ENCODE results near the gene ARSD. TPM values are rescaled to one million over a fixed set of nuclear protein-coding genes. Genes with fewer than 3 reads are reported as not detected.

The ARSD gene
- total RNA-seq, 1 experiment from 2014 or later: 10.3 TPM

DNA sequence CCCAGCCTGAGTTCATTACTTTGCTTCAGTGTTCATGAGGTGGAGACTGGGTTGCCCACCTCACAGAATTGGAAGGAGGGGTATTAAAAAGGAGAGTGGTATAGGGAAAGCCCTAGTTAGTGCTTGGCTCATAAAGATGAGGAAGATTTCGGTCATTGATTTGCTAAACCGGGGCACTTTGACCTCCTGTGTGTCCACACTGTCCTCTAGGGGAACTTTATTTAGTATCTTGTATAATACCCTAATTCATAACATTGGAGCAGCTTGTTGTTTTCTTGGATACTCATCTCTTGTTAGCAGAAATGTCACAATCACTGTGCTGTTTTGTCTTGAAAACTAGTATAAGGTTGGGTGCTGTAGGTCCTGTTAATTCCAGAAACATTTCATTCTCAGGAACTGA, 50.6 kb downstream of the ARSD start:
- peaks cover 4 to 10% of the 10 kb centered on the region in 2 experiments; a peak in 2 of 5 replicates for H3K9me3 Mint-ChIP-seq
- H3K23ac ChIP-seq (ENCODE audit: insufficient read length, low read depth, low read length): no peak overlapping the region
- H3K23me2 ChIP-seq (ENCODE audit: insufficient read length, low read depth, low read length, poor library complexity, severe bottlenecking): no peaks in the 10 kb centered on the region
- H3K27ac ChIP-seq (ENCODE audit: insufficient read length, low read depth, low read length): no peak overlapping the region
- no peaks in the 10 kb centered on the region for H3K9me3 ChIP-seq (ENCODE audit: control insufficient read depth, low read depth, low read length)
- H3K56ac ChIP-seq (ENCODE audit: insufficient read length, low read depth, low read length): no peak overlapping the region
- H4K8ac ChIP-seq (replicated peaks; ENCODE audit: insufficient read length, low read depth, low read length): no peak overlapping the region
- H3K79me2 ChIP-seq (ENCODE audit: insufficient read depth, low read length): no peaks in the 10 kb centered on the region
- peaks cover 2 to 4% of the 10 kb centered on the region in 2 experiments; a peak in 2 of 4 replicates for H3K4me1 Mint-ChIP-seq
- DNase-seq: no peak
- no peak overlapping the region for H4K5ac ChIP-seq (ENCODE audit: insufficient read length, low read depth, low read length)
- H2BK20ac ChIP-seq (ENCODE audit: low read depth, low read length, poor library complexity, severe bottlenecking): no peak overlapping the region
- H3K36me3 Mint-ChIP-seq (ENCODE audit: insufficient read depth in 1 of 3, low read depth in 3 of 3): peaks cover 37 to 67% (median 57%) of the 10 kb centered on the region in 3 experiments
- no peak overlapping the region for H3K18ac ChIP-seq (ENCODE audit: insufficient read length, low read depth, low read length)
- H2BK5ac ChIP-seq (ENCODE audit: insufficient read length, low read length): no peak overlapping the region
- no peak overlapping the region for H3K4me3 Mint-ChIP-seq
- H3T11ph ChIP-seq (ENCODE audit: low read length): no peak overlapping the region
- no peak overlapping the region for H3K9ac ChIP-seq (ENCODE audit: extremely low read depth, insufficient read length, low read length)
- no peaks in the 10 kb centered on the region for H3K27me3 ChIP-seq (ENCODE audit: insufficient read depth, low read length)
- no peak overlapping the region for H2AFZ ChIP-seq (ENCODE audit: low read length)
- H3K4ac ChIP-seq (ENCODE audit: low read depth, low read length): no peak overlapping the region
- no peak overlapping the region for H3K4me2 ChIP-seq (ENCODE audit: insufficient read depth, insufficient read length, low read length)
- H3K27ac Mint-ChIP-seq: no peak overlapping the region; a peak in 1 of 7 replicates
- H4K91ac ChIP-seq (ENCODE audit: insufficient read length, low read depth, low read length): no peak overlapping the region
- H2BK12ac ChIP-seq (ENCODE audit: insufficient read length, low read depth, low read length): no peak overlapping the region
- no peaks in the 10 kb centered on the region for H4K20me1 ChIP-seq (ENCODE audit: control insufficient read depth, insufficient read depth, insufficient read length)
- H2BK15ac ChIP-seq (ENCODE audit: low read depth, low read length): no peak overlapping the region
- TF ChIP-seq, protein P1, sequence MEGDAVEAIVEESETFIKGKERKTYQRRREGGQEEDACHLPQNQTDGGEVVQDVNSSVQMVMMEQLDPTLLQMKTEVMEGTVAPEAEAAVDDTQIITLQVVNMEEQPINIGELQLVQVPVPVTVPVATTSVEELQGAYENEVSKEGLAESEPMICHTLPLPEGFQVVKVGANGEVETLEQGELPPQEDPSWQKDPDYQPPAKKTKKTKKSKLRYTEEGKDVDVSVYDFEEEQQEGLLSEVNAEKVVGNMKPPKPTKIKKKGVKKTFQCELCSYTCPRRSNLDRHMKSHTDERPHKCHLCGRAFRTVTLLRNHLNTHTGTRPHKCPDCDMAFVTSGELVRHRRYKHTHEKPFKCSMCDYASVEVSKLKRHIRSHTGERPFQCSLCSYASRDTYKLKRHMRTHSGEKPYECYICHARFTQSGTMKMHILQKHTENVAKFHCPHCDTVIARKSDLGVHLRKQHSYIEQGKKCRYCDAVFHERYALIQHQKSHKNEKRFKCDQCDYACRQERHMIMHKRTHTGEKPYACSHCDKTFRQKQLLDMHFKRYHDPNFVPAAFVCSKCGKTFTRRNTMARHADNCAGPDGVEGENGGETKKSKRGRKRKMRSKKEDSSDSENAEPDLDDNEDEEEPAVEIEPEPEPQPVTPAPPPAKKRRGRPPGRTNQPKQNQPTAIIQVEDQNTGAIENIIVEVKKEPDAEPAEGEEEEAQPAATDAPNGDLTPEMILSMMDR (conservative IDR thresholded peaks at IDR 0.05): no peak
- no peaks in the 10 kb centered on the region for H3K4me1 ChIP-seq (ENCODE audit: insufficient read depth, low read length)
- no peak overlapping the region for H3K14ac ChIP-seq (ENCODE audit: insufficient read depth, low read length)
- H2AK5ac ChIP-seq (ENCODE audit: insufficient read length, low read length): no peak overlapping the region
- H3K27me3 Mint-ChIP-seq (ENCODE audit: low read depth): no peaks in the 10 kb centered on the region
- H2BK120ac ChIP-seq (ENCODE audit: low read depth, low read length, poor library complexity, severe bottlenecking): no peak overlapping the region
- H3K79me1 ChIP-seq (ENCODE audit: insufficient read depth, low read depth, low read length, poor library complexity, severe bottlenecking): no peaks in the 10 kb centered on the region
- WGBS (ENCODE audit: extremely low coverage, insufficient read length, low lambda C conversion rate): no CpG with 5 or more reads among the region's 2 CpGs
